GM11168 (cell line): Measurements from ENCODE around the gene PARVG.

Source experiments
- in situ Hi-C: fragments of 300-500 bp; cut with MboI; formaldehyde crosslinking; loops from one replicate; pipeline ENCODE4 v1.12.0; 2022; ENCODE audit warnings: low sequenced_read_pairs; ENCODE audit not compliant: unreplicated experiment

Gene PARVG, protein sequence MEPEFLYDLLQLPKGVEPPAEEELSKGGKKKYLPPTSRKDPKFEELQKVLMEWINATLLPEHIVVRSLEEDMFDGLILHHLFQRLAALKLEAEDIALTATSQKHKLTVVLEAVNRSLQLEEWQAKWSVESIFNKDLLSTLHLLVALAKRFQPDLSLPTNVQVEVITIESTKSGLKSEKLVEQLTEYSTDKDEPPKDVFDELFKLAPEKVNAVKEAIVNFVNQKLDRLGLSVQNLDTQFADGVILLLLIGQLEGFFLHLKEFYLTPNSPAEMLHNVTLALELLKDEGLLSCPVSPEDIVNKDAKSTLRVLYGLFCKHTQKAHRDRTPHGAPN

GRCh38 chr22:44180706-44181032 is at the start of gene PARVG:
TSS of gene PARVG (plus strand) at chr22:44180925. CDS start at chr22:44183330, 2,405 bp downstream.
- in situ Hi-C loops, result no loop called here

DNA sequence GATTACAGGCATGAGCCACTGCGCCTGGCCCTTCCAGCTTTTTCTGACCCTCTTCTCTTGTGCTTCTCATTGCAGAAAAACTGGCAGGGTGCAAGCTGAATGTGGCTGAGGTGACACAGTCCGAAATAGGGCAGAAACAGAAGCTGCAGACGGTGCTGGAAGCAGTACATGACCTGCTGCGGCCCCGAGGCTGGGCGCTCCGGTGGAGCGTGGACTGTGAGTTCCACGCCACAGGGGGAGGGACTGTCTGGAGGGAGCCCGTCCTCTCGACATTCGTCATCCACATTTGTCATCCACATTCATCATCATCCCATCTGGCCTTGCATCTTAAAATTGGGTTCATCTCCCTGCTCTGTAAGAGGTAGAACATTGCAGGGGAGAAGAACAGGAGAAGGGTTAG is 49.3 kb upstream of the PARVG start:
- in situ Hi-C loops, result no loop called here

- in situ Hi-C loops, result no loop called here
These were observed 48.6 kb upstream of the PARVG start for GRCh38 chr22:44131989-44132685.

GRCh38 chr22:44132724-44133123 is 48.0 kb upstream of the PARVG start:
- in situ Hi-C loops, result no loop called here

- in situ Hi-C loops, result no loop called here
These were observed 47.6 kb upstream of the PARVG start for GRCh38 chr22:44133161-44133560.

GRCh38 chr22:44133901-44134571 is 46.7 kb upstream of the PARVG start:
- in situ Hi-C loops, result no loop called here

DNA sequence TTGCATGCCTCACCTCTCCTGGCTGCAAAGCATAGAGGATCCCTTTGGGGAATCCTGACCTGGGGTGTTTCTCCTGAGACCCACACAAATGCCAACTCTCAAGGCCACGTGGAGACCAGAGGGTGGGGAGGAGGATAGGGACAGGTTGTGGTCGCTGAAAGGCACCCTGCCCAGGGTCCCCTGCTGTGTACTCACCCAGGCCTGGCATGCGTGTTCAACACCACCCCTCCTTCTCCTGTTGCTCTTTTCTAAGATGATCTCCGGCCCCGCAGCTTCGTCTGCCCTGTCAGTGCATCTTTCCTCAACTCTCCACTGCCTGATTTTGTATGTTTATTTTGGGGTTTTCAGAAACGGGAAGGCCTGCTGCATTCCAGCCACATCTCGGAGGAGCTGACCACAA is 44.6 kb upstream of the PARVG start:
- in situ Hi-C loops, result no loop called here

- in situ Hi-C loops, result no loop called here
These were observed 43.9 kb upstream of the PARVG start for GRCh38 chr22:44136786-44137185.

DNA sequence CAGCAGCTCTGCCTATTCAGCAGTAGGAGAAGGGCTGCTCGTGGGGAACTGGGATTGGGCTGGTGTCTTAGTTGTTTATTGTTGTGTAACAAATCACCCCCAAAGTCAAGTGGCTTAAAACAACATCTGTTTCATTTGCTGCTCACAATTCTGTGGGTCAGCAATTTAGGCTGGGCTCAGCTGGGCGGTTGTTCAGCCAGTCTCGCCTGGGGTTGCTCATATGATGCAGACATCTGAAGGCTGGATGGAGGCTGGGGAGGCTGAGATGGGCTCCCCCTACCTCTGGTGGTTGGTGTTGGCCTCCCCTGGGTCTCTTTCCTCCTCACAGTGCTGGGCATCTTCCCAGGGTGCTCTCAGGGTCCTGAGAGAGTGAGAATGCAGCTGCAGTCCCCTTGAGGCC is 43.3 kb upstream of the PARVG start:
- in situ Hi-C loops, result no loop called here

DNA sequence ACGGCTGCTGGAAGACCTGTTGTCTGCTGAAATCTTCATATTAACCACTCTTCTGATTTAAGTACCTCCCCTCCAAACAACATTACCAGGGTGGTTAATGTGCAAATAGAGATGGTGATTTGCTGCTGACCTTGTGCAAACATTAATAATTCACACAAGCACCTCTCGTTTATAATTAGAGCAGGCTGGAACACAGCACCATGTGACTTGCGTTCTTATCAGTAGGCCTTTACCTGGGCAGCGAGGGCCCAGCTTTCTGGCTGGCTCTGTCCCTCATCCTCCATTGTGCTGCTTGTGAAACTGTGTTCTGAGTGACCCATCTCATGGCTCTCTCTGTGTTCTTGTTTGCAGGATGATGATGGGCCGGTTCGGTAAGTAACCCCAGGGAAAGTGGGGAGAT is 41.0 kb upstream of the PARVG start:
- in situ Hi-C loops, result no loop called here

- in situ Hi-C loops, result no loop called here
These were observed 38.2 kb upstream of the PARVG start for GRCh38 chr22:44142421-44143104.

- in situ Hi-C loops, result no loop called here
These were observed 37.6 kb upstream of the PARVG start for GRCh38 chr22:44143105-44143474.

- in situ Hi-C loops, result no loop called here
These were observed 37.1 kb upstream of the PARVG start for GRCh38 chr22:44143579-44143978.

DNA sequence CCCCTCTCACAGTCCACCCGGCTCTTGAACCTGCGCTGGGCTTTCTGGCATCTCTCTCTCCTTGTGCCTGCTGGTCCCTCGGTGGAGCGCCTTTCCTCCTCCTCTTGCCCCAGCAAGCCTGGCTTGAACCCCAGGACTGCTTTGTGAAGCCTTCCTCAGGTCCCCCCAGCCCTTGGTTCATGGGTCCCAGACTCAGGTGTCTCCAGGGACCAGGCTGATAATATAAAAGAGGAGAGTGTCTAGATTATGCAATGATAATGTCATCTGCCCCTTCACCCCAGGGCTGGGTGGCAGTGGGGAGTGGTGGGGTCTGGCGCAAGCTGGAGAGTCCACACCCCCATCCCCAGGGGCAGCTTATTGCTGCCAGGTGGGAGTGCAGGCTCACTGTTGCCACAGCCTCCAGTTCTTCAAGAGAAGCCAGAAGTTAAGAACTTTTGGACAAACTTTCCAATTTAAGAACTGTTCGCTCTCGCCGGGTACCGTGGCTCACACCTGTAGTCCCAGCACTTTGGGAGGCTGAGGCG is 36.6 kb upstream of the PARVG start:
- in situ Hi-C loops, result no loop called here

DNA sequence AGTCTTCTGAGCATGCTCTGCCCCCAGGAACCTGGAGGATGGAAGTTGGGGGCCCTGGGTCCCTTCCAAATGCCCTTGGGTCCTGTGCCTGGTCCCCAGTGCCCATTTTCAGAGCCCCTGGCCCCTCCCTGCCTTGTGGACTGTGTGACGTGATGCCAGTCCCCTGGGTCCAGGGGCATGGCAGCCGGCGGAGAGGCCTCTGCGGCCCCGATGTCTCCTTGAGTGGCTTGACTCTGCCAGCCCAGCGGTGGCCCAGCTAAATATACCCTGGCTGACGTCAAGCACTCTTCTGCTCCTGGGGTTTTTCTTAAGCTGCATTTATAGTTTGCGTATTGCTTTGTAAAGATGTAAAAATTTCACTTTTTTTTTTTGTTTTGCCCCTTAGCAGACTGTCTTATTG is 35.2 kb upstream of the PARVG start:
- in situ Hi-C loops, result no loop called here

GRCh38 chr22:44146088-44146861 is 34.5 kb upstream of the PARVG start:
- in situ Hi-C loops, result no loop called here

DNA sequence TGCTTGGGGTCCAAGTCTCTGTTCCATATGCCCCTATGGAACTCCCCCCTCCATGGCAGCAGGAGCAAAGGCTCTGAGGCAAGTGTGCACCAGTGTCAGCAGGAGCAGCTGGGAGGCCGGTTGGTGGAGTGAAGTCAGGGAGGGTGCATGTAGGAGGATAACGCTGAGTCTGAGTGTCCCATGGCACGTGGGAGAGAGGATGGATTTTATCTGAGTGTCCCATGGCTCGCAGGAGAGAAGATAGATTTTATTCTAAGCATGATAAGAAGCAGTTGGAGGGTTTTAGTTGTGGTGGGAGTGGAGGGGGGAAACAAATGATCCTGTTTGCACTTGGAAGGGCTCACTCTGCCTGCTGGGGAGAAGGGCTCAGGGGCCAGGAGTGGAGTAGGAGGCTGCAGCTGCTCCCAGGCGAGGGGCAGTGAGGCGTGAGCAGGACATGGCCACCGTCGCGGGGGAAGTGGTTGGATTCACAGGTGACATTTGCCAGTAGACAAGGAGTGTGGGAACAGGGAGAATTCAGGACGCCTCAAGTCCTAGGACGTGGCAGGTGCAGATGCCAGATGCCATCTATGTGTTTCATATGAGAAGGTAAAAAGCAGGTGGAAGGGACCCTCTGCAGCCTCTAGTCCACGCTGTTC is 33.6 kb upstream of the PARVG start:
- in situ Hi-C loops, result no loop called here

DNA sequence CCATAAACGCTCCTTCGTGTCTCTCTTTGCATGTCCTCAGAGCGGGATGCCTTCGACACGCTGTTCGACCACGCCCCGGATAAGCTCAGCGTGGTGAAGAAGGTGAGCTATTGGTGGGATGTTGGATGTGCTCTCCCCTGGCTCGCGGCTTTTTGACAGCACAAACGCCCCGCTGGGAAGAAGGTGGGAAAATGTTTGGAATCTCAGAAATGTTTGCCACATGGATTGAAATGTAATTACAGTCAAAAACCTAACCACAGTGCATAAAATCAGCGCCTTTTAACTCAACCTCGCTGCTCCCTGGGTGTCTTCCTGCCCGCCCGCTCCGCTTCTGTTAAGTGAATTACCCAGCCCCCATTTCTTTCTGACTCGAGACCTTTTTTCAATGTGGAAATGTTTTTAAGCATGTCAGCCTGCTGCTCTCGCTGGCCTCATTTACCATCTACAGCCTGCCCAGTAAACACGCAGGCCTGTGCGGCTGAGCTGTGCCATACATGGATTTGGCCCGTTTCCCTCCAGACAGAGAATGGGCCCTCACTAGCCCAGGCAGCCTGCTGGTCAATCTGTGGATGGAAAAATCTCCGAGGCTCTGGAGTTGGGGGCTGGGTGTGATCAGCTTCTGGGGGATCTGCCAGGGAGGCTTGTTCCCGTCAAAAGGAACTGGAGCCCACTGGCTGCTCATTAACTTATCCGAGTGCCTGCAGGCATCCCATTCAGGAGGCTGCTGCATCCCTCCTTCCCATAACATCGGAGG is 32.7 kb upstream of the PARVG start:
- in situ Hi-C loops, result no loop called here

DNA sequence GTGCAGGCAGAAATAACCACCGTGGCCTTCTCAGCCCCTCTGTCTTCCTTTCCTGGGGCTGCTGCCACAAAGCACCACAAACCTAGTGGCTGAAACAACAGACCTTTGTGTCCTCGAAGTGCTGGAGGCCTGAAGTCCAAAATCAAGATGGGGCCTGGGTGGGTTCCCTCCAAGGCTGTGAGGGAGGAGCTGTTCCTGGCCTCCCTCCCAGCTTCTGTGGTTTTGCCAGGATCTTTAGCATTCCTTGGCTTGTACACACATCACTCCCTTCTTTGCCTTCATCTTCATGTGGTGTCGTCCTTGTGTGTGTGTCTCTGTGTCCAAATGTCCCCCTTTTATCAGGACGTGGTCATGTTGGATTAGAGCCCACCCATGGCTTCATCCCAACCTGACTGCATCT is 29.0 kb upstream of the PARVG start:
- in situ Hi-C loops, result no loop called here
